Measurements from ENCODE around the gene SLC2A13.

Gene SLC2A13

GRCh38 chr12:40105515-40106201 is at the start of gene SLC2A13:
Gene SLC2A13 (minus strand): TSS chr12:40106081. CDS start chr12:40105808, 273 bp downstream.
- peak; percentile 52 to 70 for DNase-seq

GRCh38 chr12:40154381-40154780 is 48.5 kb upstream of the SLC2A13 start:
- DNase-seq = no peak

GRCh38 chr12:40153432-40153831 is 47.6 kb upstream of the SLC2A13 start:
- DNase-seq = no peak

- peak; percentile 14 to 31 for DNase-seq
These were observed 47.0 kb upstream of the SLC2A13 start for GRCh38 chr12:40152783-40153383.

- no peak for DNase-seq
These were observed 43.9 kb upstream of the SLC2A13 start for GRCh38 chr12:40149673-40150260.

- DNase-seq = peak in 1 of 2 donors; percentile 8
These were observed 41.2 kb upstream of the SLC2A13 start for GRCh38 chr12:40146800-40147797.

GRCh38 chr12:40145896-40146295 is 40.0 kb upstream of the SLC2A13 start:
- DNase-seq = no peak

- DNase-seq = peak in 1 of 2 donors; percentile 28
These were observed 38.1 kb upstream of the SLC2A13 start for GRCh38 chr12:40144023-40144422.

- DNase-seq = no peak
These were observed 36.3 kb upstream of the SLC2A13 start for GRCh38 chr12:40142001-40142744.

- DNase-seq = no peak
These were observed 32.6 kb upstream of the SLC2A13 start for GRCh38 chr12:40138526-40138925.

- DNase-seq = no peak
These were observed 31.4 kb upstream of the SLC2A13 start for GRCh38 chr12:40137252-40137651.

- no peak for DNase-seq
These were observed 21.5 kb upstream of the SLC2A13 start for GRCh38 chr12:40127408-40127807.

GRCh38 chr12:40123496-40123895 is 17.6 kb upstream of the SLC2A13 start:
- DNase-seq = no peak

- DNase-seq = no peak
These were observed 17.0 kb upstream of the SLC2A13 start for GRCh38 chr12:40122842-40123241.

- no peak for DNase-seq
These were observed 11.9 kb upstream of the SLC2A13 start for GRCh38 chr12:40117818-40118217.

GRCh38 chr12:40110586-40110985 is 4.7 kb upstream of the SLC2A13 start:
- DNase-seq = no peak

- no peak for DNase-seq
These were observed 2.1 kb upstream of the SLC2A13 start for GRCh38 chr12:40107803-40108620.

- peak; percentile 58 to 76 for DNase-seq
These were observed 1.4 kb upstream of the SLC2A13 start for GRCh38 chr12:40107098-40107802.

- DNase-seq = no peak
These were observed 774 bp upstream of the SLC2A13 start for GRCh38 chr12:40106655-40107054.

- no peak for DNase-seq
These were observed 287 bp upstream of the SLC2A13 start for GRCh38 chr12:40106202-40106533.

- DNase-seq = peak in 1 of 2 donors; percentile 42
These were observed 691 bp downstream of the SLC2A13 start for GRCh38 chr12:40105265-40105514.
